Activated T-helper 2 cell treated with anti-CD3 and anti-CD28 coated beads, Interferon-gamma antibody, Interleukin-2, Interleukin-4, amounts not matched to agents 10 μg/mL and 5 μg/mL and 100 μg/mL, durations not matched to agents 14 hours and 24 hours and 36 hours (primary cell): Measurements from ENCODE around the gene SKI. TPM values are rescaled to one million over a fixed set of nuclear protein-coding genes. Genes with fewer than 3 reads are reported as not detected.
A peak's percentile ranks its signal among the peaks of the same experiment; 100 is the strongest.

ENCODE experiments used
- DNase-seq: peaks from one replicate; pipeline ENCODE4 v3.0.0; 2021; ENCODE audit warnings: low spot score
- H3K27ac Mint-ChIP-seq: one replicate; pipeline ENCODE4 v1.8.0; 2021; ENCODE audit warnings: mixed read lengths
- H3K27me3 Mint-ChIP-seq: one replicate; pipeline ENCODE4 v1.8.0; 2021; ENCODE audit warnings: low read depth, mixed read lengths
- H3K36me3 Mint-ChIP-seq: one replicate; pipeline ENCODE4 v1.8.0; 2021; ENCODE audit warnings: low read depth, mixed read lengths
- H3K4me1 Mint-ChIP-seq: one replicate; pipeline ENCODE4 v1.8.0; 2021; ENCODE audit warnings: low read depth, mixed read lengths
- H3K4me3 Mint-ChIP-seq: one replicate; pipeline ENCODE4 v1.8.0; 2021; ENCODE audit warnings: low read depth, mild to moderate bottlenecking, moderate library complexity, mixed read lengths
- H3K9me3 Mint-ChIP-seq: one replicate; pipeline ENCODE4 v1.8.0; 2021; ENCODE audit warnings: mixed read lengths
- intact Hi-C: fragments of 100-400 bp; cut with micrococcal nuclease; formaldehyde crosslinking; loops from one replicate; pipeline ENCODE4 v1.15.1; 2023
- total RNA-seq: library from RNA; stranded (reverse); gene quantifications from 2 replicates; pipeline ENCODE4 v1.2.3, GENCODE V29; 2022

SKI gene
- total RNA-seq, 1 donor from 2014 or later, result 37.0 TPM

DNA sequence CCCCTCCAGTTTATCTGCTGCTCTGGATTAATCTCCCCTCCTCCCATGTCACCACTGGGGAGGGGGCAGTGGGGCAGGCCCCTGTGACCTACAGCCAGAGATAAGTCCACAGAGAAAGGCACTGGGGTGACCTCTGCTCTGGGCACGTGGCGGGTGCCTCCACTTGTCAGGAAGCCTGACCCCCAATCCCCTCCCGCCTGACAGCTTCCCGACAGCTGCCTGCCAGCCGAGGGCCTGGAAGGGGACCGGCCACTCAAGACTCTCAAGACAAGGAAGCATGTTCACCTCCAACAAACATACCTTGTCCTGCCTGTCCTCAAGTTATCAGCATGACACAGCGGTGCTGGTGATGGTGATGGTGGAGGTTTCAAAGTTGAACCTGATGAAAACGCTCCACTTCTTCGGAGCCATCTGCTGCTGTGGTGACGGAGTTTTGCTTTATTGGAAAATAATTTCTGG, 30.4 kb upstream of the SKI start:
- Mint-ChIP-seq H3K27me3 (no peaks in the 10 kb centered on the region), H3K9me3 (no peaks in the 10 kb centered on the region), H3K4me3 (no peak overlapping the region), H3K4me1 (peaks cover 13% of the 10 kb centered on the region), H3K36me3 (no peaks in the 10 kb centered on the region), H3K27ac (no peak overlapping the region)
- DNase-seq, result no peak
- intact Hi-C loops, result loop anchor here (2.0 kb wide), 1 partner anchor 103 kb away; no protein-coding TSS in a partner anchor

- DNase-seq, result no peak
- H3K4me1 Mint-ChIP-seq, result peaks cover 9% of the 10 kb centered on the region
- no peaks in the 10 kb centered on the region for H3K9me3 Mint-ChIP-seq
- peak overlapping the region; percentile 59 for H3K27ac Mint-ChIP-seq
- H3K27me3 Mint-ChIP-seq, result no peaks in the 10 kb centered on the region
- peak overlapping the region; percentile 89 for H3K4me3 Mint-ChIP-seq
- H3K36me3 Mint-ChIP-seq, result no peaks in the 10 kb centered on the region
- intact Hi-C loops, result loop anchor here (2.0 kb wide), 1 partner anchor 102 kb away; no protein-coding TSS in a partner anchor
Measured at GRCh38 chr1:2198571-2198970, 29.5 kb upstream of the SKI start.

GRCh38 chr1:2199042-2199810, 28.9 kb upstream of the SKI start:
- peak overlapping the region; percentile 59 for H3K27ac Mint-ChIP-seq
- peak overlapping the region; percentile 89 for H3K4me3 Mint-ChIP-seq
- H3K9me3 Mint-ChIP-seq, result no peaks in the 10 kb centered on the region
- peak; percentile 86 for DNase-seq
- H3K4me1 Mint-ChIP-seq, result peaks cover 9% of the 10 kb centered on the region
- intact Hi-C loops, result loop anchor here (1.0 to 2.0 kb wide), 2 partner anchors 102 to 183 kb away; no protein-coding TSS in a partner anchor
- H3K27me3 Mint-ChIP-seq, result no peaks in the 10 kb centered on the region
- H3K36me3 Mint-ChIP-seq, result no peaks in the 10 kb centered on the region

GRCh38 chr1:2200308-2200943, 27.7 kb upstream of the SKI start:
- no peak overlapping the region for H3K4me3 Mint-ChIP-seq

DNA sequence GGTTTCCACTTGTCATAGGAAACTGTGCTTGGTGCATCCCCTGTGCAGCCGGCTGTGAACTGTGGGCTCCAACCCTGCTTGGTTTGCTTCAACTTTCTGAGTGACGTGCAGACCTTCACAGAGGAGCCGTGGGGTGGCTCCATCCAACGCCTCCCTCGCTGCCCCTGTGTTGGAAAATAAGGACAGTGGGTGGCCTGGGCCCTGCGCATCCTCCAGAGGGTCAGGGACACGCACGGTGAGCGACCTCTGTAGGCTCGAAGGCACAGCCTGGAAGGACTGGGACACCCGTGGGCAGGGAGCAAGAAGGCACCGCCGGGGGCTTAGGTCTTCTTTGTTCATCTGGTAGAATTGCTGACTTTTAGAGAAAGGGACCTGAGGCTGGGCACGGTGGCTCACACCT, 27.1 kb upstream of the SKI start:
- Mint-ChIP-seq H3K9me3 (no peaks in the 10 kb centered on the region), H3K27ac (no peak overlapping the region), H3K27me3 (no peaks in the 10 kb centered on the region), H3K36me3 (no peaks in the 10 kb centered on the region), H3K4me3 (no peak overlapping the region), H3K4me1 (peaks cover 9% of the 10 kb centered on the region)
- intact Hi-C loops, result no loop called here
- no peak for DNase-seq

More at GRCh38 chr1:2200308-2200943, 27.7 kb upstream of the SKI start:
- H3K4me1 Mint-ChIP-seq, result peaks cover 9% of the 10 kb centered on the region
- no peaks in the 10 kb centered on the region for H3K9me3 Mint-ChIP-seq
- no peaks in the 10 kb centered on the region for H3K36me3 Mint-ChIP-seq
- DNase-seq, result no peak
- intact Hi-C loops, result no loop called here
- H3K27ac Mint-ChIP-seq, result no peak overlapping the region
- H3K27me3 Mint-ChIP-seq, result no peaks in the 10 kb centered on the region

DNA sequence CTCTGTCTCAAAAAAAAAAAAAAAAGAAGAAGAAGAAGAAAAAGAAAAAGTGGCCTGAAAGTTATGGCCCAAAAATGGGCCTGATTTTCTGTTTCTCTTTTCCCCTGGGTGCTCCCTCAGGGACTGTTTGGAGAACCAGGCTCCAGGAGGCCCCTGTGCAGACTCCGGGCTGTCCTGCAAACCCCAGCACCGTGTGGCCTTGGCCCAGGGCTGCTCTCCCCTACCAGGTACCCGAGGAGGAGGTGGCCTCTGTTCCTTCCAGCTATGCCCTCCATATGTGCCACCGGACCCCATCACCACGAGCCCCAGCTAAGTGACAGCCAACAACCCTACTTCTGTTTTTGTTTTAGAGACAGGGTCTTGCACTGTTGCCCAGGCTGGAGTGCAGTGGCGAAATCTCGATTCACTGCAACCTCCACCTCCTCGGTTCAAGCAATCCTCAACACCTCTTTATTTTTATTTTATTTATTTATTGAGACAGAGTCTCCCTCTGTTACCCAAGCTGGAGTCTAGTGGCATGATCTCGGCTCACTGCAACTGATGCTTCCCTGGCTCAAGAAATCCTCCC, 26.0 kb upstream of the SKI start:
- H3K36me3 Mint-ChIP-seq, result no peaks in the 10 kb centered on the region
- DNase-seq, result no peak
- intact Hi-C loops, result no loop called here
- peaks cover 9% of the 10 kb centered on the region for H3K4me1 Mint-ChIP-seq
- no peak overlapping the region for H3K27ac Mint-ChIP-seq
- H3K9me3 Mint-ChIP-seq, result no peaks in the 10 kb centered on the region
- no peak overlapping the region for H3K4me3 Mint-ChIP-seq
- H3K27me3 Mint-ChIP-seq, result no peaks in the 10 kb centered on the region

DNA sequence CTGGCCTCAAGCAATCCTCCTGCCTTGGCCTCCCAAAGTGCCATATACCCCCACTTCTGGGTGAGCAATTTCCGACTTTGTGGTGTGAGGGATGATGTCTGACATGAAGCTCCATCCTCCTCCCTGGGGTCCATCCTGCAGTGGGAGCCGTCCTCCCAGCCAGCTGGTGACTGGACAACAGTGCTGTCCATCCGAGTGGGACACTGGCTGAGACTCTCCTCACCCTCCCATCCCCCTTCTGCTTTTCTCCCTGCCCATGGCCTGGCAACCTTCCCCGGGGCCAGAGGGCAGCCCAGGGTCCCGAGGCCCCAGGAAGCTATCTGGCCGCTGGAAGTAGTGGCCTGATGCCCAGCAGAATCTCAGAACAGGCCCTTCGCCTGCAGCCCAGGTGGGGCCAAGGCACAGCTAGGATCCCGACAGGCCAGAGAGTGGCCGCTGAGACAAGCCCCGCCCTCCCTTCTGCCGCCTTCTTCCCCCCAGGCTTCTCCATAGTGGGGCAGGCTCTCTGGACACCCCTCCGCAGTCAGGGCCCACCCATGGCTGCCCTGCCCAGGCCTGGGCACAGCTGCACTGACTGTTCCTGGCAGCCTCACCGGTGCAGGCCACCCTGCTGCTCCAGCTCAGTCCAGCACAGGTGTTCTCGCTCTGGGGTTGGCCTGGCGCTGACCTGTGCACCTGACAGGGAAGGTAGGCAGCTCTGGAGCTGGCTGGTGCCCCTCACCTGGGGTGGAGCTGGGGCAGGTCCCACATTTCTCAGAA, 25.1 kb upstream of the SKI start:
- Mint-ChIP-seq H3K4me3 (no peak overlapping the region), H3K36me3 (no peaks in the 10 kb centered on the region), H3K27me3 (no peaks in the 10 kb centered on the region), H3K9me3 (no peaks in the 10 kb centered on the region), H3K27ac (no peak overlapping the region), H3K4me1 (peaks cover 9% of the 10 kb centered on the region)
- no peak for DNase-seq
- intact Hi-C loops, result no loop called here

GRCh38 chr1:2203671-2204414, 24.3 kb upstream of the SKI start:
- intact Hi-C loops, result no loop called here
- Mint-ChIP-seq H3K9me3 (no peaks in the 10 kb centered on the region), H3K27ac (no peak overlapping the region)

GRCh38 chr1:2204415-2205190, 23.5 kb upstream of the SKI start:
- Mint-ChIP-seq H3K27ac (no peak overlapping the region), H3K9me3 (no peaks in the 10 kb centered on the region), H3K4me3 (peak overlapping the region; percentile 39), H3K4me1 (peaks cover 3% of the 10 kb centered on the region), H3K27me3 (no peaks in the 10 kb centered on the region), H3K36me3 (no peaks in the 10 kb centered on the region)
- intact Hi-C loops, result loop anchor here (1.0 kb wide), 2 partner anchors 23 to 382 kb away; partner anchors contain the start of gene PRXL2B
- DNase-seq, result no peak

More at GRCh38 chr1:2203671-2204414, 24.3 kb upstream of the SKI start:
- Mint-ChIP-seq H3K4me3 (no peak overlapping the region), H3K36me3 (no peaks in the 10 kb centered on the region), H3K4me1 (peaks cover 9% of the 10 kb centered on the region), H3K27me3 (no peaks in the 10 kb centered on the region)
- DNase-seq, result no peak

GRCh38 chr1:2205191-2205952, 22.7 kb upstream of the SKI start:
- Mint-ChIP-seq H3K4me1 (no peaks in the 10 kb centered on the region), H3K36me3 (no peaks in the 10 kb centered on the region), H3K27me3 (no peaks in the 10 kb centered on the region), H3K27ac (no peak overlapping the region), H3K9me3 (no peaks in the 10 kb centered on the region), H3K4me3 (peak overlapping the region; percentile 45)
- intact Hi-C loops, result loop anchor here (1.0 kb wide), 2 partner anchors 22 to 381 kb away; partner anchors contain the start of gene PRXL2B
- peak; percentile 86 for DNase-seq
